Memory B cell (primary cell): ENCODE results near the gene EXOC6.

Experiments used
- ATAC-seq: fragments of 150-1000 bp; cut with Tn5 transposase; 2 replicates; pipeline ENCODE4 v1.10.0; 2021; ENCODE audit warnings: low read depth, mild to moderate bottlenecking, moderate library complexity
- DNase-seq, 2 donors: peaks; one replicate each; pipeline ENCODE4 v3.0.0; 2022; ENCODE audit warnings: low spot score in 2 of 2
- H3K27ac Mint-ChIP-seq: one replicate; pipeline ENCODE4 v1.8.0; 2022; ENCODE audit warnings: mild to moderate bottlenecking, moderate library complexity, mixed read lengths
- H3K27me3 Mint-ChIP-seq: one replicate; pipeline ENCODE4 v1.8.0; 2022; ENCODE audit warnings: mixed read lengths
- H3K36me3 Mint-ChIP-seq: one replicate; pipeline ENCODE4 v1.8.0; 2022; ENCODE audit warnings: mild to moderate bottlenecking, mixed read lengths
- H3K4me1 Mint-ChIP-seq: one replicate; pipeline ENCODE4 v1.8.0; 2022; ENCODE audit warnings: mixed read lengths
- H3K4me3 Mint-ChIP-seq: one replicate; pipeline ENCODE4 v1.8.0; 2022; ENCODE audit warnings: mild to moderate bottlenecking, moderate library complexity, mixed read lengths
- H3K9me3 Mint-ChIP-seq: one replicate; pipeline ENCODE4 v1.8.0; 2022; ENCODE audit warnings: mixed read lengths

The EXOC6 gene

DNA sequence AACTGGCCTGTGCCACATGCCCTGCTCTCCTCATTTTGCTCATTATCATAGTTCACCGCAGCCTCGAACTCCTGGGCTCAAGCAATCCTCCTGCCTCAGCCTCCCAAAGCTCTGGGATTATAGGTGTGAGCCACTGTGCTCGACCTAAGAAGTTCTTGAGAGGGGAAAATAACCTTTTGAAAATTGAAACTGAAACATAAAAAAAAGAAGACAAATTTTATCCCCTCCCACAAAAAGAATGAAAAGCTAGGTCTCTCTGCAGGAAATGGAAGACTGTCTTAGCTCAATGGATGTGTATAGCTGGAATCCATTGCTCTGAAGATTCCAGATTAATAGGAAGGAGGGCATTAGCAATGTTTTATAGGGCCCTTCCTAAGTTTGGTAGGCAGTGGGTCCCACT lies 2.0 kb upstream of the EXOC6 start:
- H3K27me3 Mint-ChIP-seq: no peaks in the 10 kb centered on the region
- no peaks in the 10 kb centered on the region for H3K9me3 Mint-ChIP-seq
- H3K4me1 Mint-ChIP-seq: peaks cover 18% of the 10 kb centered on the region
- H3K4me3 Mint-ChIP-seq: peak overlapping the region; percentile 24
- ATAC-seq (no peak), DNase-seq (no peak)
- H3K27ac Mint-ChIP-seq: peak overlapping the region; percentile 75
- peaks cover 2% of the 10 kb centered on the region for H3K36me3 Mint-ChIP-seq

DNA sequence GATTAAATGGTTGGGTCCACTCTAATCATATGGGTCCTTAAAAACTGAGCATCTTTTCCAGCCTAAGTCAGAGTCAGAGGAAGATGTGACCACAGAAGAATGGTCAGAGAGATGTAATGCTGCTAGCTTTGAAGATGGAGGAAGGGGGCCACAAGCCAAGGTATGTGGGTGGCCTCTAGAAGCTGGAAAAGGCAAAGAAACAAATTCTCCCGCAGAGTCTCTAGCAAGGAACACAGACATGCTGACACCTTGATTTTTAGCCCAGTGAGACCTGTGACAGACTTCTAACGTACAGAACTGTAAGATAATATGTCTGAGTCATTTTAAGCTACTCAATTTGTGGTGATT lies 1.5 kb upstream of the EXOC6 start:
- peaks cover 20% of the 10 kb centered on the region for H3K4me1 Mint-ChIP-seq
- ATAC-seq (no peak), DNase-seq (no peak)
- H3K27me3 Mint-ChIP-seq: no peaks in the 10 kb centered on the region
- H3K27ac Mint-ChIP-seq: peak overlapping the region; percentile 75
- H3K36me3 Mint-ChIP-seq: peaks cover 2% of the 10 kb centered on the region
- H3K9me3 Mint-ChIP-seq: no peaks in the 10 kb centered on the region
- peak overlapping the region; percentile 24 for H3K4me3 Mint-ChIP-seq

DNA sequence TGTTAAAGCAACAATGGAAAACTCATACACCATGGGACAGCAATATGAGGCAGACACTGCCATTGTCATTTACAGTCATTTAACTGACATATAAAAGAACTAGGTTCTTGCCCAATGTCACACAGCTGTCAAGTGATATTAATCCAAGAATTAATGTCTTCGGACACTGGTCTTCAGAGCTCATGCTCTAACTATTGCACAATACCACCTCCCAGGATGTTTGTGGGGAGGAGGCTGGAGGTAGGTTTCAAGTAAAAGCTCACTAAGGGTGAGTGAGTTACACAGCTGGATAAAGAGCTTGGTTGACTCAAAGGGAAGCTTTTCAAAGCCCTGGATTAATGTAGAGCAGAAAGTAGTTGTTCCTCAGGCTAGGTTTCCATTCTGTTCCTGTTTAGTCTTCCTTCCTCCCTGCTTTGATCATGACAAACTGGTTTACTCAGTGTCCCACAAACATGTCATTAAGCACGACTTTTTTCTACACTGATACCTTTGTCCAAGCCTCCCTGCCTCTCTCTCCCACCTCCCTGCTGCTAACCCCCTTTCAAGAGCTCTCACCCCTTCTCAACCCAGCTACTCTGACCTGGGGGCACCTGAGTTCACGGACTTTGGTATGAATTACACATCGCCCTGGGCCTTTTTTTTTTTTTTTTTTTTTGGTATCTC lies 987 bp upstream of the EXOC6 start:
- no peak for ATAC-seq
- no peak for DNase-seq
- peaks cover 2% of the 10 kb centered on the region for H3K36me3 Mint-ChIP-seq
- H3K9me3 Mint-ChIP-seq: no peaks in the 10 kb centered on the region
- H3K27me3 Mint-ChIP-seq: no peaks in the 10 kb centered on the region
- H3K4me3 Mint-ChIP-seq: peak overlapping the region; percentile 66
- H3K27ac Mint-ChIP-seq: peak overlapping the region; percentile 82
- peaks cover 20% of the 10 kb centered on the region for H3K4me1 Mint-ChIP-seq

DNA sequence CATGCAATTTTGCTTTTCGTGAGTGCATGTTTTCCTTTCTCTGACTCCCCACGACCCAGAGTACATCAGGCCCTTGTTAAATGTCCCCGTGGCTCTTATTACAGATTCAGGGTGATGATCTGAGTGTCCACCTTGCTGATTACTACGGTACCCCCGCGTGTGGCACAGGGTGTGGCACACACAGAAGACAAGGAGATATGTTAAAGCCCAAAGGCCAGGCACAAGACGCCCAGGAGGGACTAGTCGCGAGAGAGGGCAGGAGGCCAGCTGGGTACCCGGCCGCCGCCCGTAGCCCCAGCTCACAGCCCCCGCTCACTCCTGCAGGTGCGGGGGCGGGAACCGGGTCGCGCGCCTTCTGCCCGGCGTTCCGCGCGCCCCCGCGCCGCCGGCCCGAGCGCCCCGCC lies 281 bp upstream of the EXOC6 start:
- DNase-seq (no peak), ATAC-seq (no peak)
- Mint-ChIP-seq H3K9me3 (no peaks in the 10 kb centered on the region), H3K4me3 (peak overlapping the region; percentile 87), H3K27ac (peak overlapping the region; percentile 82), H3K36me3 (peaks cover 2% of the 10 kb centered on the region), H3K27me3 (no peaks in the 10 kb centered on the region), H3K4me1 (peaks cover 19% of the 10 kb centered on the region)

DNA sequence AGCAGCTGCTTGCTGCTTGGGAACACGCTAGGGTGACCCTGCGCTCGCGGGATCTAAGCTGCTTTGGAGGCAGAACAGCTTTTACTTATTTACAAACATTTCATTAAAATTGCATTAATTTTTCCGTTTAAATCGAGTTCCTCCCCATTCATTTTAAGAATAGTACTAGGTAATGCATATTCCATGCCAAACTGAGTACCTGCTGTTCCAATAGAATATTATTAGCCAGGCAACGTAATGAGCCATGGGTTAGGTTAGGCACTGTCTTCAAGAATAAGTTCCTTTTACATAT lies 860 bp downstream of the EXOC6 start:
- ATAC-seq: no peak
- peak overlapping the region; percentile 82 for H3K27ac Mint-ChIP-seq
- H3K4me1 Mint-ChIP-seq: peaks cover 17% of the 10 kb centered on the region
- H3K9me3 Mint-ChIP-seq: no peaks in the 10 kb centered on the region
- H3K4me3 Mint-ChIP-seq: peak overlapping the region; percentile 87
- H3K27me3 Mint-ChIP-seq: no peaks in the 10 kb centered on the region
- no peak for DNase-seq
- H3K36me3 Mint-ChIP-seq: peaks cover 2% of the 10 kb centered on the region

DNA sequence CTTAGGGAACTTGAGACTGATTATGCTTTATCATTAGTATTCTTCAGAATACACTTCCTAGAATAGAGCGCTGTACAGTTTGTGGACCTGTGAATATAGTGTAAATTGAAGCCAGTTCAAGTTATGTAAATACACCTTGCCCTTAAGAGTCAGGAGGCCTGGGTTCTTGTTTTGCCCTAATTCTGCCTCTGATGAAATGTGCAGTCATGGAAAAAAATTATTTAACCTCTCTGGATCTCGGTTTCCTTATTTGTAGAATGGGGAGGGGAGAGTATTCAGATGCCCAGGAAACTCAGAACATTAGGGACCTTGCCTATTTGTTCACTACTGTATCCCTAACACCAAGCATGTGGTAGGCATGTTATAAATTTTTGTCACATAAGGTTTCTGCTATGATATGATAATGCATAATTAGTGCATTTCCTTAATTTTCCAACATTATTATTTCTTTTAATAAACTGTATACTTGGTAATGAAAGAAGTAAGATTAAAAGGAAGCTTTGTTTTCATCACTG lies 1.3 kb downstream of the EXOC6 start:
- no peaks in the 10 kb centered on the region for H3K27me3 Mint-ChIP-seq
- H3K9me3 Mint-ChIP-seq: no peaks in the 10 kb centered on the region
- H3K27ac Mint-ChIP-seq: peak overlapping the region; percentile 82
- H3K4me3 Mint-ChIP-seq: peak overlapping the region; percentile 87
- no peak for DNase-seq
- H3K4me1 Mint-ChIP-seq: peaks cover 21% of the 10 kb centered on the region
- no peak for ATAC-seq
- H3K36me3 Mint-ChIP-seq: peaks cover 2% of the 10 kb centered on the region

DNA sequence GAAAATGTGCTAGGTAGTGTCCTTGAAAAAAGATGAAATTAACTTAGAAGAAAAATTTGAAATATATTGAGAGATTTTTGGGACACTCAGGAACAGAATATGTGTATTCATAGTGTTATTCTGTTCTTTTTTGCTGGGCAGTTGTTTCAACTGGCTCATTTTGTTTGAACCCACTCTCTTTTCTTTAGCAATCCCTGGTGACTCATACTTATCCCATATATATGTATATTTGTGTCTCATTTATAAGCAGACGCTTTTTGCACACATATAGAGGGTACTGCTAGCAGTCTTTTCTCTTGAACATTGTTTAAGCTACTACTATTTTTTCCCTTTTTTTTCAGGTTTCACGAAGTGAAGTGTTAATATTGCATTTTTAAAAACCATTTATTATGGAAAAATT lies 1.9 kb downstream of the EXOC6 start:
- Mint-ChIP-seq H3K9me3 (no peaks in the 10 kb centered on the region), H3K27ac (no peak overlapping the region), H3K4me1 (peaks cover 22% of the 10 kb centered on the region), H3K4me3 (no peak overlapping the region), H3K27me3 (no peaks in the 10 kb centered on the region), H3K36me3 (peaks cover 2% of the 10 kb centered on the region)
- no peak for ATAC-seq
- DNase-seq: no peak

DNA sequence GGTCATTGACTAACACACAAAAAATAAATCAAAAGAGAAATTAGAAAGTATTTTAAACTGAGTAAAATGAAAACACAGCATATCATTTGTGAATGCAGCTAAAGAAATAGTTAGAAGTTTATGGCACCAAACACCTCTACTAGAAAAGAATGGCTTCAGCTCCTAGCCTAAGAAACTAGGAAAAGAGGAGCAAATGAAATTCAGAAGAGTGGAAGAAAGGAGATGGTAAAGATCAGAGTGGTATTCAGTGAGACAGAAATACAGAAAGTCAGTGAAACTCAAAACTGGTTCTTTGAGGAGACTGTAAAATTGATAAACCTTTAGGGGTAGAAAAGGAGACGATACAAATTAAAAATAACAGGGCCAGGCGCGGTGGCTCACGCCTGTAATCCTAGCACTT lies 2.7 kb downstream of the EXOC6 start:
- ATAC-seq: no peak
- H3K36me3 Mint-ChIP-seq: peaks cover 3% of the 10 kb centered on the region
- peaks cover 18% of the 10 kb centered on the region for H3K4me1 Mint-ChIP-seq
- DNase-seq: no peak
- no peak overlapping the region for H3K4me3 Mint-ChIP-seq
- H3K27me3 Mint-ChIP-seq: no peaks in the 10 kb centered on the region
- no peaks in the 10 kb centered on the region for H3K9me3 Mint-ChIP-seq
- no peak overlapping the region for H3K27ac Mint-ChIP-seq

DNA sequence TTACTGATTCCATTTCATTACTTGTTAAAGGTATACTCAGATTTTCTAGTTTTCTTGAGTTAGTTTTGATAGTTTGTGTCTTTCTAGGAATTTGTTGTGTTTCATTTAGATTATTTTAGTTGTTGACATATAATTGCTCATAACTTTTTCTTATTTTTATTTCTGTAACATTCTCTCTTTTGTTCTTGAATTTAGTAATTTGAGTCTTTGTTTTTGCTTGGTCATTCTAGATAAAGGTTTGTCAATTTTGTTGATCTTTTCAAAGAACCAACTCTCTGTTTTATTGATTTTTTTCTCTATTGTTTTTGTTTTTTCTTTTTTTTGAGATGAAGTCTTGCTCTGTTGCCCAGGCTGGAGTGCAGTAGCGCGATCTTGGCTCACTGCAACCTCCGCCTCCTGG lies 7.2 kb downstream of the EXOC6 start:
- no peak overlapping the region for H3K27ac Mint-ChIP-seq
- peaks cover 30% of the 10 kb centered on the region for H3K36me3 Mint-ChIP-seq
- peaks cover 14% of the 10 kb centered on the region for H3K4me1 Mint-ChIP-seq
- ATAC-seq (no peak), DNase-seq (no peak)
- no peak overlapping the region for H3K4me3 Mint-ChIP-seq
- H3K27me3 Mint-ChIP-seq: no peaks in the 10 kb centered on the region
- H3K9me3 Mint-ChIP-seq: peaks cover 15% of the 10 kb centered on the region

DNA sequence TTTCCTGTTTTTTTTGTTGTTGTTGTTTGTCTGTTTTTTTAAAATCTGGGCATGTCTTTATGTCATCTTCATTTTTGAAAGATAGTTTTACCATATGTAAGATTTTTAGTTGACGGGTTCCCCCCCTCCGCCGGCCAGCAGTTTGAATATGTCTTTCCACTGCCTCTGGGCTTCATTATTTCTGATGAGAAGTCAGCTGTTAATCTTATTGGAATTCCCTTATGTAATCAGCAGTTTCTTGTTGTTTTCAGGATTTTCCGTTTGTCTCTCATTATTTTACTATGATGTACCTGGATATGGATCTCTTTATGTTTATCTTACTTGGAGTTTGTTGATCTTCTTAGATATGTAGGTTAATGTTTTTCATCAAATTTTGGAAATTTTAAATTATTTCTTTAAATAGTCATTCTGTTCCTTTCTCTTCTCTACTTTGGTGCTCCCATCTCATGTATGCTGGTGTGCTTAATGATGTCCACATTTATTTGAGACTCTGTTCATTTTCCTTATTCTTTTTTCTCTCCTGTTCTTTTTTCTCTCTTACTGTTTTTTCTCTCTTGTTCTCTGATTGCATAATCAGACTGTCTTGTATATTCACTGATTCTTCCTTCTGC lies 9.7 kb downstream of the EXOC6 start:
- DNase-seq (no peak), ATAC-seq (no peak)
- Mint-ChIP-seq H3K4me3 (no peak overlapping the region), H3K27me3 (no peaks in the 10 kb centered on the region), H3K4me1 (peaks cover 22% of the 10 kb centered on the region), H3K36me3 (peaks cover 36% of the 10 kb centered on the region), H3K27ac (peak overlapping the region; percentile 2), H3K9me3 (peaks cover 15% of the 10 kb centered on the region)

DNA sequence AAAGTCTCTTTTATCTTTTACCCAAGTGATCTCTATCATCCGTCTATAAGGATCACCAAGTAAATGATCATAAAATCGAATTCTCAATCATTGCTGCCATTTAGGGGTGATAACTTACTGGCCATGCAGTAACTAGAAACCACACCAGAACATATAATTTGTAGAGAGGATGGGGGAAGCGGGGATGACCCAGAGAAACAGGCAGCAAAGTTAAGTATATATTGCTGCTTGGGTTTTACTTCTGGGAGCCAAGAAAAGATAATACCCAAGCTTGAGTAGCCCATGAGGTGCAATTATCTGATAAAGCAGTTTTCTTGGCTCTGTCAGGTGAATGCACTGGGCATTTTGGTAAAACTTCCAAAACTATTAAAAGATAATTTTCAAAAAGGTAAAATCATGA lies 18.9 kb downstream of the EXOC6 start:
- H3K36me3 Mint-ChIP-seq: peaks cover 2% of the 10 kb centered on the region
- H3K27ac Mint-ChIP-seq: no peak overlapping the region
- ATAC-seq (no peak), DNase-seq (no peak)
- H3K4me3 Mint-ChIP-seq: no peak overlapping the region
- H3K9me3 Mint-ChIP-seq: no peaks in the 10 kb centered on the region
- peaks cover 10% of the 10 kb centered on the region for H3K4me1 Mint-ChIP-seq
- H3K27me3 Mint-ChIP-seq: no peaks in the 10 kb centered on the region

DNA sequence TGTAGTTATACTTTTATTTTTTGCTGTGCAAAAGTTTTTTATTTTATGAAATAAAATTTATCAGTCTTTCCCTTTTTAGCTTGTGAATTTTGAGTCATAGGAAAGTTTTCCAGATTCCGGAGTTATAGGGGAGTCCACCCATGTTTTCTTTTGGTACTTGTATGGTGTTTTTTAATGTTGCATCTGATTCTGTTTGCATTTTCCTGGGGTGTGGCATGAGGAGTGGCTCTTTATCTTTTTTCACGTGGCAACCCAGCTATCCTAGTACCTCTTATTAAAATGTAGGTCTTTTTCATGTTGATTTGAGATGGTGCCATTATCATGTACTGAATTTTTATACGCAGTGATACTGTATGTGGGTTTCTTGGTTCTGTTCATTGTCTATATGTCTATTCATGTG lies 19.7 kb downstream of the EXOC6 start:
- Mint-ChIP-seq H3K36me3 (peaks cover 2% of the 10 kb centered on the region), H3K4me3 (no peak overlapping the region), H3K27me3 (no peaks in the 10 kb centered on the region), H3K4me1 (peaks cover 15% of the 10 kb centered on the region), H3K9me3 (no peaks in the 10 kb centered on the region), H3K27ac (no peak overlapping the region)
- no peak for DNase-seq
- ATAC-seq: no peak

DNA sequence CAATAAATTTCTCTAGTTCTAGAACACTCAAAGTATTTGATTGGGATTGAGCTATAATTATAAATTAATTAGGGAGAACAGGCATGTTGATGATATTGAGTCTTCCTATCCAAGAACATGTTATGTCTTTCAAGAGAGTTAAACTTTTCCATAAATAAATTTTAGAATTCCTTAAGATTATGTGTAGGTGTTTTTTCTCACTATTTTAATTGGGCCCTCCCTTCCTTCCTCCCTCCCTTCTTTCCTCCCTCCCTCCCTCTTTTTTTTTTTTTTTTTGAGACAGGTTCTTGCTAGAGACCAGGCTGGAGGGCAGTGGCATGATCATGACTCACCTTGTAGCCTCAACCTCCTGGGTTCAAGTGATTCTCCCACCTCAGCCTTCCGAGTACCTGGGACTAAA lies 20.2 kb downstream of the EXOC6 start:
- ATAC-seq: no peak
- Mint-ChIP-seq H3K4me3 (no peak overlapping the region), H3K36me3 (peaks cover 2% of the 10 kb centered on the region), H3K9me3 (no peaks in the 10 kb centered on the region), H3K27me3 (no peaks in the 10 kb centered on the region), H3K27ac (no peak overlapping the region), H3K4me1 (peaks cover 17% of the 10 kb centered on the region)
- DNase-seq: no peak

DNA sequence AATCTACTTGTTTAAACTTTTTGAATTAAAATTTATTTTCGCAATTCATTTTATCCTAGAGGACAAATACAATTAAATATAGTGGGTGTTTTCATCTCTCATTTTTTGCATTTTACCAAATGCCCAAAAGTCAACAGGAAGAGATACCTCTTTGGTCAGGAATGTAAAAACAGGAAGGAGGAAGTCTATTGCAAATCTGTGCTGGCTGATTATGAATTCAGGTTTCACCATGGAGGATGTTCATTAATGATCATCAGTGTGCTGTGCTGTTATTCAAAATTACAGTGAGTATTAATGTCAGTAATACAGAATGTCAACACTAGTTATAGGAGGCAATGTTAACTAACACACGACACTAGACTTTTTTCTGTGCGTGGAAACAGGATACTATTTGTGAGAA lies 24.7 kb downstream of the EXOC6 start:
- Mint-ChIP-seq H3K9me3 (no peaks in the 10 kb centered on the region), H3K36me3 (no peaks in the 10 kb centered on the region), H3K4me1 (peaks cover 27% of the 10 kb centered on the region), H3K27ac (no peak overlapping the region), H3K4me3 (no peak overlapping the region), H3K27me3 (no peaks in the 10 kb centered on the region)
- ATAC-seq: no peak
- no peak for DNase-seq

DNA sequence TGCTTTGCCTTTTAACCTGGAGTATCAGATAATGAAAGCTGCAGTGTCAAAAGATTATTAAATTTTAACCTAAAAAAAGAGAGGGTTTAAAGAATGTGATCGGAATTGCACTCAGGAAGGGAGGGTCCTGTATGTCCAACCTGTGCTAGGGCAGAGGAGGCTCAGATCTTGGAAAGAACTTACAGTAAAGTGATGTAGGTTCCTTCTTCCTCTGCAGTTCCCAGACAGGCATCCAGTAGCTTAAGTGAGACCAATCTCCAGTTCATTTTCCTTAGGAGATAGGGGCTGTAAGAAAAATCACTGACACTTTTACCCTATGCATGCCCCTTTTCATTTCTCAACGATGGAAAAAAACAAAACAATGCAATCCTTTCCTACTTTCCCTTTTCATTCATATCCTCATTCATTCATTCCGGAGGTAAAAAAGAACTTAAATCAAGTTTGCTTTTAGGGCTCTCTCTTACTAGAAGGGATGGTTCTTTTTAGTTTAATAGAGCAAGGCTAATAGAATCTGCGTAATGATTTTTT lies 28.3 kb downstream of the EXOC6 start:
- Mint-ChIP-seq H3K4me1 (peaks cover 31% of the 10 kb centered on the region), H3K4me3 (no peak overlapping the region), H3K9me3 (no peaks in the 10 kb centered on the region), H3K36me3 (peaks cover 2% of the 10 kb centered on the region), H3K27ac (no peak overlapping the region), H3K27me3 (no peaks in the 10 kb centered on the region)
- DNase-seq (no peak), ATAC-seq (no peak)
